Spleen (tissue), 11 donors: ENCODE measurements around the gene CFAP69. TPM values are rescaled to one million over a fixed set of nuclear protein-coding genes. Genes with fewer than 3 reads are reported as not detected.
"Not testable (repeated sequence)": the region's sequence is repeated elsewhere in the genome, so short reads cannot be mapped to it uniquely, and the experiment has no call there.

Experiments used
- DNase-seq: peaks from one replicate; pipeline ENCODE4 v3.0.0-alpha.2; 2020
- H3K27ac ChIP-seq, 8 donors: fragments of 200-600 bp; sonication (generic) in 7 of 8; 1 replicate in 4 of 8; 2 replicates in 4 of 8; pipeline versions ENCODE4 v1.5.0 to v1.8.0; 2016 to 2021; ENCODE audit warnings: inconsistent platforms in 4 of 8, mild to moderate bottlenecking in 4 of 8, moderate library complexity in 1 of 8
- H3K27me3 ChIP-seq, 7 donors: fragments of 200-600 bp; sonication (generic) in 6 of 7; replicated peaks in 1 of 7; 1 replicate in 4 of 7; 2 replicates in 3 of 7; pipeline versions ENCODE4 v1.5.0 to v1.8.0; 2016 to 2021; ENCODE audit warnings: inconsistent platforms in 3 of 7, mild to moderate bottlenecking in 1 of 7
- H3K36me3 ChIP-seq, 6 donors: fragments of 200-600 bp; sonication (generic) in 5 of 6; 1 replicate in 4 of 6; 2 replicates in 2 of 6; pipeline versions ENCODE4 v1.5.0 to v1.8.0; 2016 to 2021; ENCODE audit warnings: inconsistent platforms in 2 of 6
- H3K4me1 ChIP-seq, 6 donors: fragments of 200-600 bp; sonication (generic) in 5 of 6; 1 replicate in 3 of 6; 2 replicates in 3 of 6; pipeline versions ENCODE4 v1.5.0 to v1.8.0; 2016 to 2021; ENCODE audit warnings: inconsistent platforms in 3 of 6
- H3K4me3 ChIP-seq, 8 donors: fragments of 200-600 bp; sonication (generic) in 7 of 8; 1 replicate in 4 of 8; 2 replicates in 4 of 8; pipeline versions ENCODE4 v1.5.0 to v1.8.0; 2016 to 2021; ENCODE audit warnings: inconsistent platforms in 4 of 8, mild to moderate bottlenecking in 4 of 8, moderate library complexity in 2 of 8
- H3K9me3 ChIP-seq, 8 donors: fragments of 200-600 bp; sonication (generic) in 7 of 8; 1 replicate in 4 of 8; 2 replicates in 4 of 8; pipeline versions ENCODE4 v1.5.0 to v1.8.0; 2016 to 2021; ENCODE audit warnings: inconsistent platforms in 4 of 8
- CTCF ChIP-seq, 11 experiments: fragments of 200-600 bp in 7 of 11; fragments of 450-650 bp in 4 of 11; sonication (generic) in 4 of 11; IDR thresholded peaks in 8 of 11; conservative IDR thresholded peaks in 3 of 11; 1 replicate in 7 of 11; 2 replicates in 4 of 11; pipeline versions ENCODE4 v1.4.0 to v1.8.0; 2016 to 2021; ENCODE audit warnings: antibody characterized with exemption in 11 of 11, inconsistent platforms in 4 of 11, mild to moderate bottlenecking in 1 of 11
- POLR2A ChIP-seq, 3 donors: fragments of 450-650 bp; IDR thresholded peaks; one replicate each; pipeline ENCODE4 v1.5.1; 2017; ENCODE audit warnings: antibody characterized with exemption in 3 of 3, mild to moderate bottlenecking in 1 of 3
- POLR2AphosphoS5 ChIP-seq, 3 donors: sonication (generic); formaldehyde crosslinking; IDR thresholded peaks; one replicate each; pipeline ENCODE4 v1.5.1; 2017; ENCODE audit warnings: antibody characterized with exemption in 3 of 3
- WGBS, 5 donors: extraction: QIAGEN DNeasy Blood & Tissue Kit in 3 of 5; methylation state at CpG; one replicate each; pipeline versions ENCODE4 v1.1.5 to v1.1.7; 2013 to 2018; 5-methylcytosine and 5-hydroxymethylcytosine counted together
- intact Hi-C: fragments of 100-400 bp; cut with DNase I; formaldehyde crosslinking; loops from one replicate; pipeline ENCODE4 v1.15.0; 2023; ENCODE audit warnings: low total_unique reads
- polyA plus RNA-seq, 3 donors: library from polyadenylated mRNA; stranded (reverse); fragments of 200-250 nt; gene quantifications; one replicate each; pipeline ENCODE4 v1.2.1, GENCODE V29; 2013
- total RNA-seq, 7 donors: library from RNA; depleted of rRNA in 3 of 7; stranded (reverse); fragments of >200 nt in 3 of 7; fragmentation: NEBNext Ultra II Directional in 4 of 7; extraction: Animal tissue kit (Norgen Biotek cat#: 25700) in 4 of 7; gene quantifications; one replicate each; pipeline versions ENCODE4 v1.1.0 to v1.2.1, GENCODE V29; 2016 to 2021
- donor health status: healthy with polysubstance abuse.
- donor health status: DM: no; HTN: no; CAD: no; lungs with moderate emphysema.
- donor health status: DM: no; HTN: no; CAD: no.
- donor health status: Bipolar disorder and iron deficiency.
- donor health status: healthy.
- donor health status: DM: no; HTN: no; CAD: no.
- donor health status: DM: yes; HTN: yes; CAD: no.

CFAP69 gene
- total and polyA plus RNA-seq, 10 donors = 1.0 to 15.8 (median 7.4) TPM

GRCh38 chr7:90326500-90326899, 81.5 kb downstream of the CFAP69 start:
- 0 to 21% (median 10%) methylated on average over 1 of the region's 1 CpG for WGBS, 5 donors

GRCh38 chr7:90334193-90334843, 89.3 kb downstream of the CFAP69 start:
- no peaks in the 10 kb centered on the region for H3K4me1 ChIP-seq
- DNase-seq = no peak
- no peak for TF ChIP-seq CTCF (IDR thresholded peaks at IDR 0.05 in 8 of 11, conservative IDR thresholded peaks at IDR 0.05 in 3 of 11)
- no peak for TF ChIP-seq POLR2A (IDR thresholded peaks at IDR 0.05)
- no peak for TF ChIP-seq POLR2AphosphoS5 (IDR thresholded peaks at IDR 0.05)
- WGBS, 5 donors = 94 to 96% (median 95%) methylated on average over 19 to 48 of the region's 48 CpGs
- peaks cover 0 to 8% (median 3%) of the 10 kb centered on the region in 8 donors for H3K9me3 ChIP-seq
- intact Hi-C loops = no loop called here
- H3K36me3 ChIP-seq = no peaks in the 10 kb centered on the region
- H3K4me3 ChIP-seq = no peak overlapping the region
- H3K27ac ChIP-seq = no peak overlapping the region
- no peaks in the 10 kb centered on the region for H3K27me3 ChIP-seq

More at GRCh38 chr7:90326500-90326899, 81.5 kb downstream of the CFAP69 start:
- no peak for DNase-seq
- H3K27ac ChIP-seq = no peak overlapping the region
- no peaks in the 10 kb centered on the region for H3K36me3 ChIP-seq
- TF ChIP-seq CTCF (IDR thresholded peaks at IDR 0.05 in 8 of 11, conservative IDR thresholded peaks at IDR 0.05 in 3 of 11) = no peak
- no peak for TF ChIP-seq POLR2A (IDR thresholded peaks at IDR 0.05)
- TF ChIP-seq POLR2AphosphoS5 (IDR thresholded peaks at IDR 0.05) = no peak
- no peaks in the 10 kb centered on the region for H3K9me3 ChIP-seq
- intact Hi-C loops = no loop called here
- peaks cover 0 to 36% (median 10%) of the 10 kb centered on the region in 7 donors for H3K27me3 ChIP-seq
- H3K4me1 ChIP-seq = peaks cover 0 to 1% (median under 1%) of the 10 kb centered on the region in 6 donors
- H3K4me3 ChIP-seq = no peak overlapping the region

- not testable (repeated sequence) for H3K27me3 ChIP-seq
- 80 to 87% (median 84%) methylated on average over 2 of the region's 2 CpGs for WGBS, 5 donors
Measured at GRCh38 chr7:90334926-90335325, 90.0 kb downstream of the CFAP69 start.

GRCh38 chr7:90337106-90337505, 92.1 kb downstream of the CFAP69 start:
- no peak overlapping the region for H3K4me3 ChIP-seq
- peaks cover 0 to 8% (median 3%) of the 10 kb centered on the region in 8 donors for H3K9me3 ChIP-seq
- intact Hi-C loops = no loop called here
- H3K36me3 ChIP-seq = no peaks in the 10 kb centered on the region
- DNase-seq = no peak
- H3K27ac ChIP-seq = no peak overlapping the region
- TF ChIP-seq POLR2AphosphoS5 (IDR thresholded peaks at IDR 0.05) (no peak), POLR2A (IDR thresholded peaks at IDR 0.05) (no peak), CTCF (IDR thresholded peaks at IDR 0.05 in 8 of 11, conservative IDR thresholded peaks at IDR 0.05 in 3 of 11) (no peak)
- no peaks in the 10 kb centered on the region for H3K27me3 ChIP-seq
- no peaks in the 10 kb centered on the region for H3K4me1 ChIP-seq

More at GRCh38 chr7:90334926-90335325, 90.0 kb downstream of the CFAP69 start:
- H3K36me3 ChIP-seq, H3K9me3 ChIP-seq, H3K4me3 ChIP-seq, DNase-seq, intact Hi-C loops, H3K4me1 ChIP-seq, H3K27ac ChIP-seq: not testable (repeated sequence)
